Measurements from ENCODE around the gene TSPAN5. TPM values are rescaled to one million over a fixed set of nuclear protein-coding genes. Genes with fewer than 3 reads are reported as not detected.
A peak's percentile ranks its signal among the peaks of the same experiment; 100 is the strongest.

TSPAN5 gene
- total and polyA plus RNA-seq, 2 of the 4 experiments (the other 2 are of a cell fraction), result 64.8 to 79.6 TPM

DNA sequence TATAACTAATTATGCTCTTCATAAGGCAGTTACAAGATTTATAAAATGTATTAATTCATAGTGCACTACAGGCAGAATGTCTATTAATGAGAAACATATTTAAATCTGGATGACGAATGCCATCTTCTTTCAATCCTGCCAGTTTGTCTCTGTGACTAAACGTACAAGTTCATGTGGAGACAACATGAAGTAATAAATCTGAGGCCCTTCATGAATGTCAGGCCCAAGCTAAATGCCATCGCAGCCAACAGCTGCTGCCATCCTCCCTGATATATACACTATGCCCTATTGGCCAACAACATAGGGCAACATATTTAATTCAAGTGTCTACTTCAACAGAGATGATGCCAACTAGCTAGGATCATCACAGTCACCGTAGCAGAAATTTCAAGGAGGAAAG is 43.7 kb downstream of the TSPAN5 start:
- Histone ChIP-seq H3K36me3 (ENCODE audit: control insufficient read depth, insufficient read depth, low read length) (no peaks in the 10 kb centered on the region), H4K20me1 (ENCODE audit: insufficient read depth, low read length) (peaks cover 20% of the 10 kb centered on the region), H3K9me3 (ENCODE audit: control insufficient read depth, insufficient read depth, low read length) (no peaks in the 10 kb centered on the region), H3K9me1 (ENCODE audit: insufficient read depth, low read length) (peaks cover 14% of the 10 kb centered on the region), H3K56ac (ENCODE audit: extremely low read depth, insufficient read depth, low read length) (no peak overlapping the region), H3K4me2 (ENCODE audit: low read depth, low read length) (no peak overlapping the region), H2BK15ac (ENCODE audit: low read depth, low read length) (no peak overlapping the region), H3K4me1 (ENCODE audit: control insufficient read depth, insufficient read depth, low read length) (peaks cover 25% of the 10 kb centered on the region), H3K18ac (ENCODE audit: low read depth, low read length) (no peak overlapping the region), H2AFZ (replicated peaks; ENCODE audit: low read length, poor library complexity) (no peak overlapping the region), H3K79me1 (ENCODE audit: low read depth in 1 of 2, low read length in 2 of 2) (peaks cover 57 to 89% of the 10 kb centered on the region in 2 experiments), H4K8ac (ENCODE audit: low read depth in 2 of 2, low read length in 2 of 2) (no peak overlapping the region), H2BK20ac (ENCODE audit: low read depth, low read length) (no peak overlapping the region), H3K9ac (ENCODE audit: low read depth, low read length) (no peak overlapping the region), H2BK120ac (ENCODE audit: low read depth, low read length) (no peak overlapping the region), H3K23ac (ENCODE audit: low read depth, low read length) (no peak overlapping the region), H4K91ac (ENCODE audit: insufficient read depth, low read depth, low read length) (no peak overlapping the region), H2AK5ac (ENCODE audit: low read depth, low read length) (peak overlapping the region; percentile 38; the same call in 1 of the 2 replicates), H3K27me3 (ENCODE audit: control insufficient read depth, insufficient read depth, low read length) (no peaks in the 10 kb centered on the region), H3K4ac (ENCODE audit: low read depth, low read length) (no peak overlapping the region), H3K27ac (ENCODE audit: insufficient read depth, low read length) (no peak overlapping the region), H3K4me3 (ENCODE audit: insufficient read depth, low read depth, low read length) (no peak overlapping the region), H3K14ac (replicated peaks; ENCODE audit: low read depth, low read length) (no peak overlapping the region), H2BK5ac (ENCODE audit: low read depth, low read length, poor library complexity, severe bottlenecking) (no peak overlapping the region), H4K5ac (ENCODE audit: low read depth, low read length) (no peak overlapping the region), H2AK9ac (replicated peaks; ENCODE audit: low read depth, low read length, poor library complexity) (no peak overlapping the region)
- DNase-seq (no peak), ATAC-seq (ENCODE audit: low read depth) (no peak)
- intact Hi-C loops (cut with micrococcal nuclease), result loop anchor here (5.0 kb wide), 1 partner anchor 47 kb away; no protein-coding TSS in a partner anchor
- in situ Hi-C loops (cut with MboI; ENCODE audit: low sequenced_read_pairs), result no loop called here
- 100% methylated on average over 1 of the region's 4 CpGs; no CpG with 5 or more reads in 1 of the 2 experiments for WGBS, 2 experiments (ENCODE audit: extremely low coverage in 2 of 2, insufficient read length in 1 of 2)
- TF ChIP-seq RAD21 (IDR thresholded peaks at IDR 0.05; ENCODE audit: low read length), result no peak
- TF ChIP-seq NFE2L2 (IDR thresholded peaks at IDR 0.05; ENCODE audit: low read depth, low read length), result no peak
- TF ChIP-seq MAFK (IDR thresholded peaks at IDR 0.05; ENCODE audit: low read depth, low read length), result no peak
- TF ChIP-seq FOS (IDR thresholded peaks at IDR 0.05; ENCODE audit: low read depth, low read length), result no peak
- TF ChIP-seq POLR2A (IDR thresholded peaks at IDR 0.05; ENCODE audit: low read depth, low read length), result no peak
- no peak for TF ChIP-seq MAZ (IDR thresholded peaks at IDR 0.05; ENCODE audit: borderline replicate concordance, low read depth, low read length)
- no peak for TF ChIP-seq CHD1 (IDR thresholded peaks at IDR 0.05; ENCODE audit: low read depth, low read length)
- no peak for TF ChIP-seq CEBPB (IDR thresholded peaks at IDR 0.05; ENCODE audit: low read depth, low read length)
- no peak for TF ChIP-seq BHLHE40 (IDR thresholded peaks at IDR 0.05; ENCODE audit: low read depth, low read length)
- TF ChIP-seq, protein P1, sequence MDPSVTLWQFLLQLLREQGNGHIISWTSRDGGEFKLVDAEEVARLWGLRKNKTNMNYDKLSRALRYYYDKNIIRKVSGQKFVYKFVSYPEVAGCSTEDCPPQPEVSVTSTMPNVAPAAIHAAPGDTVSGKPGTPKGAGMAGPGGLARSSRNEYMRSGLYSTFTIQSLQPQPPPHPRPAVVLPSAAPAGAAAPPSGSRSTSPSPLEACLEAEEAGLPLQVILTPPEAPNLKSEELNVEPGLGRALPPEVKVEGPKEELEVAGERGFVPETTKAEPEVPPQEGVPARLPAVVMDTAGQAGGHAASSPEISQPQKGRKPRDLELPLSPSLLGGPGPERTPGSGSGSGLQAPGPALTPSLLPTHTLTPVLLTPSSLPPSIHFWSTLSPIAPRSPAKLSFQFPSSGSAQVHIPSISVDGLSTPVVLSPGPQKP (IDR thresholded peaks at IDR 0.05; ENCODE audit: borderline replicate concordance, low read depth, low read length), result no peak
- TF ChIP-seq, protein P2, sequence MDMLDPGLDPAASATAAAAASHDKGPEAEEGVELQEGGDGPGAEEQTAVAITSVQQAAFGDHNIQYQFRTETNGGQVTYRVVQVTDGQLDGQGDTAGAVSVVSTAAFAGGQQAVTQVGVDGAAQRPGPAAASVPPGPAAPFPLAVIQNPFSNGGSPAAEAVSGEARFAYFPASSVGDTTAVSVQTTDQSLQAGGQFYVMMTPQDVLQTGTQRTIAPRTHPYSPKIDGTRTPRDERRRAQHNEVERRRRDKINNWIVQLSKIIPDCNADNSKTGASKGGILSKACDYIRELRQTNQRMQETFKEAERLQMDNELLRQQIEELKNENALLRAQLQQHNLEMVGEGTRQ (IDR thresholded peaks at IDR 0.05; ENCODE audit: low read depth, low read length), result no peak
- no peak for TF ChIP-seq RCOR1 (IDR thresholded peaks at IDR 0.05; ENCODE audit: insufficient replicate concordance, low read length)
- no peak for TF ChIP-seq MXI1 (IDR thresholded peaks at IDR 0.05; ENCODE audit: borderline replicate concordance, low read depth, low read length)
- no peak for TF ChIP-seq SMC3 (IDR thresholded peaks at IDR 0.05; ENCODE audit: low read depth, low read length)
- TF ChIP-seq RFX5 (IDR thresholded peaks at IDR 0.05; ENCODE audit: low read depth, low read length), result no peak
- TF ChIP-seq, protein P3, sequence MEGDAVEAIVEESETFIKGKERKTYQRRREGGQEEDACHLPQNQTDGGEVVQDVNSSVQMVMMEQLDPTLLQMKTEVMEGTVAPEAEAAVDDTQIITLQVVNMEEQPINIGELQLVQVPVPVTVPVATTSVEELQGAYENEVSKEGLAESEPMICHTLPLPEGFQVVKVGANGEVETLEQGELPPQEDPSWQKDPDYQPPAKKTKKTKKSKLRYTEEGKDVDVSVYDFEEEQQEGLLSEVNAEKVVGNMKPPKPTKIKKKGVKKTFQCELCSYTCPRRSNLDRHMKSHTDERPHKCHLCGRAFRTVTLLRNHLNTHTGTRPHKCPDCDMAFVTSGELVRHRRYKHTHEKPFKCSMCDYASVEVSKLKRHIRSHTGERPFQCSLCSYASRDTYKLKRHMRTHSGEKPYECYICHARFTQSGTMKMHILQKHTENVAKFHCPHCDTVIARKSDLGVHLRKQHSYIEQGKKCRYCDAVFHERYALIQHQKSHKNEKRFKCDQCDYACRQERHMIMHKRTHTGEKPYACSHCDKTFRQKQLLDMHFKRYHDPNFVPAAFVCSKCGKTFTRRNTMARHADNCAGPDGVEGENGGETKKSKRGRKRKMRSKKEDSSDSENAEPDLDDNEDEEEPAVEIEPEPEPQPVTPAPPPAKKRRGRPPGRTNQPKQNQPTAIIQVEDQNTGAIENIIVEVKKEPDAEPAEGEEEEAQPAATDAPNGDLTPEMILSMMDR (conservative IDR thresholded peaks at IDR 0.05; ENCODE audit: low read depth, low read length), result no peak
- dilution Hi-C loops (cut with HindIII; ENCODE audit: low sequenced_read_pairs, unreplicated experiment), result no loop called here
- CTCF ChIA-PET, result no interaction called here
- POLR2A ChIA-PET (ENCODE audit: unreplicated experiment), result no interaction called here
- no TSS peak for BruUV-seq (replicated peaks)

All from IMR-90 (cell line).